ENCODE data around the gene NRSN2.

NRSN2 gene, protein sequence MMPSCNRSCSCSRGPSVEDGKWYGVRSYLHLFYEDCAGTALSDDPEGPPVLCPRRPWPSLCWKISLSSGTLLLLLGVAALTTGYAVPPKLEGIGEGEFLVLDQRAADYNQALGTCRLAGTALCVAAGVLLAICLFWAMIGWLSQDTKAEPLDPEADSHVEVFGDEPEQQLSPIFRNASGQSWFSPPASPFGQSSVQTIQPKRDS

DNA sequence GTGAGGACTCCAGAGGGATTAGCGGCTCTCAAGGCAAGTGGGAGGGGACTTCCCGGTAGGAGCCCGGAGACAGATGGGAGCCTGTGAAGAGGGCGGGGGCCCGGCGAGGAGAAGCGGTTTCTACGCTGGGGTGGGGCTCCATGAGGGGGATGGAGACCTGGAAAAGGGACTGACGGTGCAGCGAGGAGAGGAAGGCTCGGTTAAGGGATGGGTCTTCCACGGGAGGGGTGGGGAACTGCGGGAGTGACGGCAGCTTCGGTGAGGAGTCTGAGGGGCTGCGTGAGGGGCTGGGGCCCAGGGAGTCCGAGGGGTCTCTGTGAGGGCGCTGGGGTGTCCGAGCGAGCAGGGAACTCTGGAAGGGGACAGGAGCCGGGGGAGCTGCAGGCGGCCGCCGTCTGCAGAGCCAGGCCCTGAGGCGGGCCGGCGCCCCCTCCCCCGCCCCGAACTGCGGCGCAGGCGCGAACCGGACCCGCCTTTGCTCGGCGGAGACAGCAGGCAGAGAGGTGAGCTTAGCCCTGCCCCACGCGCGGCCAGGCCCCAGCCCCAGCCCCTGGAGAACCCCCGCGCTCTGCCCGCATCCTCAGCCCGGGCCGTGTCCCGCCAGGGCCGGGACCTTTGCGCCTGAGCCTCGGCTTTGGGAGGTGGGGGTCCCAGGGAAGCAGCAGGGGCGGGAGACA lies at the start of gene NRSN2:
Gene NRSN2 (plus strand): TSS at position 472 of the 677 bp plus-strand sequence. CDS start 2,533 bp downstream, outside the sequence.
- no peak for DNase-seq (ENCODE audit: extremely low read depth in 1 of 2, low read depth in 1 of 2)

DNA sequence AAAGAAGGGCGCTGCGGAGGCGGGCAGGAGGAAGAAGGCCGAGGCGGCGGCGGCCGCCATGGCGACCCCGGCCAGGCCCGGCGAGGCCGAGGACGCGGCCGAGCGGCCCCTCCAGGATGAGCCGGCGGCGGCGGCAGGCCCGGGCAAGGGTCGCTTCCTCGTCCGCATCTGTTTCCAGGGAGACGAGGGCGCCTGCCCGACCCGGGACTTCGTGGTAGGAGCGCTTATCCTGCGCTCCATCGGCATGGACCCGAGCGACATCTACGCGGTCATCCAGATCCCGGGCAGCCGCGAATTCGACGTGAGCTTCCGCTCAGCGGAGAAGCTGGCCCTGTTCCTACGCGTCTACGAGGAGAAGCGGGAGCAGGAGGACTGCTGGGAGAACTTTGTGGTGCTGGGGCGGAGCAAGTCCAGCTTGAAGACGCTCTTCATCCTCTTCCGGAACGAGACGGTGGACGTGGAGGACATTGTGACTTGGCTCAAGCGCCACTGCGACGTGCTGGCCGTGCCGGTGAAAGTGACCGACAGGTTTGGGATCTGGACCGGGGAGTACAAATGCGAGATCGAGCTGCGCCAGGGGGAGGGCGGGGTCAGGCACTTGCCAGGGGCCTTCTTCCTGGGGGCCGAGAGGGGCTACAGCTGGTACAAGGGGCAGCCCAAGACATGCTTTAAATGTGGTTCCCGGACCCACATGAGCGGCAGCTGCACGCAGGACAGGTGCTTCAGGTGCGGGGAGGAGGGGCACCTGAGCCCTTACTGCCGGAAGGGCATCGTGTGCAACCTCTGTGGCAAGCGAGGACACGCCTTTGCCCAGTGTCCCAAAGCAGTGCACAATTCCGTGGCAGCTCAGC lies 48.8 kb upstream of the NRSN2 start:
- DNase-seq (ENCODE audit: extremely low read depth in 1 of 2, low read depth in 1 of 2): peak in 1 of 2 donors; percentile 22

DNA sequence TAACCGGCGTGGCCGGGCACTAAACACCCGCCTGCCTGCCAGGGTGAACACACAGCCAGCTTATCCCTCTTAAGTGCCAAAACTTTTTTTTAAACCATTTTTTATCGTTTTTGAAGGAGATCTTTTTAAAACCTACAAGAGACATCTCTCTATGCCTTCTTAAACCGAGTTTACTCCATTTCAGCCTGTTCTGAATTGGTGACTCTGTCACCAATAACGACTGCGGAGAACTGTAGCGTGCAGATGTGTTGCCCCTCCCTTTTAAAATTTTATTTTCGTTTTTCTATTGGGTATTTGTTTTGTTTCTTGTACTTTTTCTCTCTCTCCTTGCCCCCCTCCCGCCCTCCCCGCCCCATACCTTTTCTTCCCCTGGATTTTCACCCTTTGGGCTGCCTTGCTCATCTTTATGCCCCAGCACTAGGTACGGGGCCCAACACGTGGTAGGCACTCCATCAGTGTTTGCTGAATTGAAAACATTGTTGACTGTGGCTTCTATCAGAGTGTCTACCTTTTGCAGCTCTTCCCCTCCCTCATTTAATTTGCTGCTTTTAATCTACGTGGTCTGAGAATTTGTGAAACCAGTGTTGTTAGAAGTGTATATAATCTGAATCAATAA lies 48.0 kb upstream of the NRSN2 start:
- DNase-seq (ENCODE audit: extremely low read depth in 1 of 2, low read depth in 1 of 2): no peak

DNA sequence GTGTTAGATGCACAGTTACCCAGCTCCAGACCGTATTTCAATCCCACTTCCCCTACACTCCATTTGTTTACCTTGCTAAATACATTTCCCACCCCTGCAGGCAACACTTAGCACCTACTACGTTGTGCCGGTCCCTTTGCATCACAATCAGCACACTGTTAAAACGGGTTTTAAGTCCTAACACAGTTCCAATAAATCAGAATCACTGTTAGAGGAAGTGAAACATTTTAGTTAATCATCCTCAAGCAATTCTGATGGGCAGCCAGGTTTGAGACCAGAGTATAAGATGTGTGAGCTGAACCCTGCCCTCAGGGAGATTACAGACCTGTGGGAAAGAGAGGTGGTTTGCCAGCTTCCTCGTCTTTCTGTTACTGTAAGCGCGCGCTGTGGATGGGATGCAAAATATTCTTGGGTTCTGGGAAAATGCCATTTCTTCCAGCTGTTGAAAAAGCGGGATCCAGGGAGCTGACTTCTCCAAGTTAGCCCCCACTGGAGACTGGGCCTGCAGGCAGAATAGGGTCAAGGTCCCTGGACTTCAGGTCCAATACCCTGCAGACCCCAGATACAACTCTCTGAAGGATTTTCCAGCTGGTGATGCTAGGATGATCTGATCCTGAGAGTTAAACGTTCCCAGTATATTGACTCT lies 46.4 kb upstream of the NRSN2 start:
- DNase-seq (ENCODE audit: extremely low read depth in 1 of 2, low read depth in 1 of 2): no peak

DNA sequence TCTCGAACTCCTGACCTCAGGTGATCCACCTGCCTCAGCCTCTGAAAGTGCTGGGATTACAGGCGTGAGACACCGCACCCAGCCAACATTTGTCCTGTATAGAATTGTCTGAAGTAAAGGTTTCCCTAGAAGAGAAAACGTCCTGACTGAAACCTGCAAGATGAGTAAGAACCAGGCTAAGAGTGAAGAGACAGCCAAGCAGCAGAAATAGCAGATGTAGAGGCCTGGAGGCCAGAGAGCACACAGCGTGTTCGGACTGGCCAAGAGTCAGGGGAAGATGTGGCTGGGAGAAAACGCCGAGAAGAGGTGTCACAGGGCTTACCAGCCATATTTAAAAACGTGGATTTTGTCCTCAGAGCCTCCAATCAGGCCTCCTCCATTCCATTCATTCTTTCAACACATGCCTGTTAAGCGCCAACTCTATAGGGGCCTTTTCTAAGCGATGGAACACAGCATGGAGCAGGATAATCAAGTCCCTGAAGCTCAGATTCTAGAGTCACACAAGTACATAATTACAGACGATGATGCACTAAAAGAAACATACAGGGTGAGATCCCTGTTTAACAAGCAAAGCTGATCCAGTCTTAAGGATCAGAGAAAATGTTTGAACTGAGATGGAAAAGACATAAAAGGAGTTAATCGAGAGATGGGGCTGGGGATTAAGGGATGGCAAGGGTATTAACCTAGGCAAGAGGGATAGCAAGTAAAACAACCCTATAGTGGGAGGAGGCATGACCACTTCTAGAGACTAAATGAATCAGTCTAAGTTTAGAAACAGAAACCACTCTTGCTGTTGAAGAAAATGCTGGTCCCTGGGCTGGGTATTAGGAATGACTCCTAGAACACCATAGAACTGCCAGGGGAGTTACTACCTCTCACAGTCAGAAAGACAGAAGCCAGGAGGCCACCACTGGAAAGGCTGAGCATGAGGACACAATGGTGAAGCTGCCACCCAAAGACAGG lies 44.7 kb upstream of the NRSN2 start:
- no peak for DNase-seq (ENCODE audit: extremely low read depth in 1 of 2, low read depth in 1 of 2)

DNA sequence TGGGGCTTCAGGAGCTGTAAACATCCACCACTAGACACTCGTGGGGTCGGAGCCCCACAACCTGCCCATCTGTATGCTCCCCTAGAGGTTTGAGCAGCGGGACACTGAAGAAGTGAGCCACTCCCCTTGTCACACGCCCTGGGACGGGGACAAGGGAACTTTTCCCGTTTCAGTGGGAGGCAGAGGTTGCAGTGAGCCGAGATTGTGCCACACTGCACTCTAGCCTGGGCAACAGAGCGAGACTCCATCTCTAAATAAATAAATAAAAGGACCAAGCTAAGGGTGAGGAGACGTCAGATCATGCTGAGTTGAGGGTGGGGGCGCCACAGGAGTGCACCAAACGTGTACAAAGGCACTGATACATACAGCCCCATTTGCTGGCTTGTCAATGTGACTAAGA lies 41.2 kb upstream of the NRSN2 start:
- DNase-seq (ENCODE audit: extremely low read depth in 1 of 2, low read depth in 1 of 2): no peak

DNA sequence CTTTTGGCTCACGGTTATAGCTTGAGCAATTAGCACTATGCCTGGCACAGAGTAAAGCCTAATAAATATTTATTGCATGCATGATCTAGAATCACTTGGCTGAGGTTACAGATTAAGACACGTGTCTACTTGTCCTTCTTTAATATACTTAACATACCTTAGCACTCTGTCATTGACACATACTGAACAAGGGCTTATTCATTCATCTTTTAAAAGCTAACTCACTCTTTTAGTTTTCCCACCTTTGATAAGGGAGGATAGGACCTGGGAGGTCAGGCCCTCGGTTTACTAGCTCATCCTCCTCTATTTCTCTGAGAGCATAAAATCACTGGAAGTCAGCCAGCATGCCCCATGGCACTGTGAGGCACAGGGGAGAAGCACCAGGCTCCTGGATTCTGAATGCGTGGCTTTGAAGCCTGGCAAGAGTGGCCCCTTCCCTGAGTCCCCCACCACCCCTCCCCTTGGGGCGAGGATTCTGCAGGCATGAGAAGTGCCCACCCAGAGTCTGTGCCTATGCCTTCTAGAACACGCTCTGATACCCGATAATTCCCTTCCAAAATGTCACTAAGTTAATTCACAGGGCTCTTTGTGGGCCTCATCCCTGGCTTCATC lies 38.4 kb upstream of the NRSN2 start:
- DNase-seq (ENCODE audit: extremely low read depth in 1 of 2, low read depth in 1 of 2): no peak

DNA sequence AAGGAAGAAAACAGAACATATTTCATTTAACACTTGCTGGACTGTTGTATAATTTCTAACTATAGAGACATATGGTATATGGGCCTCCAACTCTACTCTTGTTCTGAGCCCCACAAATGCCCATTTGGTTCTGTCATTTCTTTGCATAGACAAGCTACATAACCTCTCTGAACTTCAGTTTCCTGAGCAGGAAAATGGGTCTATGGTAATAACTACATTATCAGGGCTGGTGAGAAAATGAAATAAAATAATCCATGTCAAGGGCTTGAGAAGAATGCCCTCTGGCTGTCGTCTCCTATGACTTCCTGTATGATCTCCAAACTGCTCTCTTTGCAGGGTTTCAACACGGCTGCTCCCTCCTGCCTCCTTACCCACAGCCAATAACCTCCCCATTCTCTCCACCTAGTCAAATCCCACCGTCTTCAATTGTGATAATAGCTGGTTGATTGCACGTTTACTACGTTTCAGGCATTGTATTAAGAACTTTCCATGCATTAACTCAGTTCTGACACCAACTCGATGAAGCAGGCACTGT lies 37.5 kb upstream of the NRSN2 start:
- no peak for DNase-seq (ENCODE audit: extremely low read depth in 1 of 2, low read depth in 1 of 2)

DNA sequence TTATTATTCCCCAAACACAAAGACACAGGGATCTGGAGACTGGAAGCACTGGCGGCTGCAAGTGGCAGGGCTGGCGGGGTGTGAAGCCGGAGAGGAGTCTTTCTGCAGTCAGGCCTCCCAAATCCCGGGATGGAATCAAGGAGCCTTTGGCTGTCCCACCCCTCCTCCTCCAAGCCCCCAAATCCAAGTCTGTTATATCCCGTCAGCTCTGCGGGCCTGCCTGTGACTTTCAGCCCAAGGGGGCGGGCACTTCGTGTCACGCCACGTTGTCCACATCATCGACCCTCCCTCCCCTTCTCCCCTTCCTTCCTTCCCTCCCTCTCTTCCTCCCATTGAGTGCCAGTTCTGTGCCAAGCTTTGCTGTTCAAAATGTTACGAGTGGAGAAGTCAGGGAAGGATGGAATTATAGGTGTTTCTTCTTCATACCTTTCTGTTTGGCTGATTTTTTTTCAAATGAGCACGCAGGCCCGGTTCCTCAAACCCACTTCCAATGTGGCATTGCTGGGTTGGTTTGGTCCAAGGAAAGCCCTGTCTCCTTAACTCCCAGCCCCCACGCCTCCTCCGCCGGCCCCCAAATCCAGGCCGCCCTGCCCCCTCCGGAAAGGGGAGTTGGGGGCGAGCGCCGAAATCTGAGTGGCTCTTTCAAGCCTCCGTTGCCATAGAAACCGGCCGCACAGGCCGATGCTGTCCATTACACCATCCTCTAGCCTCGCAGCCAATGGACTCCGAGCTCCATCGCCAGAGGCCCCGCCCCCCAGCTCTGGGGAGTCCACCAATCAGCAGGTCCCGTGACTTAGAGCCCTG lies 36.9 kb upstream of the NRSN2 start:
- peak in 1 of 2 donors; percentile 59 for DNase-seq (ENCODE audit: extremely low read depth in 1 of 2, low read depth in 1 of 2)

DNA sequence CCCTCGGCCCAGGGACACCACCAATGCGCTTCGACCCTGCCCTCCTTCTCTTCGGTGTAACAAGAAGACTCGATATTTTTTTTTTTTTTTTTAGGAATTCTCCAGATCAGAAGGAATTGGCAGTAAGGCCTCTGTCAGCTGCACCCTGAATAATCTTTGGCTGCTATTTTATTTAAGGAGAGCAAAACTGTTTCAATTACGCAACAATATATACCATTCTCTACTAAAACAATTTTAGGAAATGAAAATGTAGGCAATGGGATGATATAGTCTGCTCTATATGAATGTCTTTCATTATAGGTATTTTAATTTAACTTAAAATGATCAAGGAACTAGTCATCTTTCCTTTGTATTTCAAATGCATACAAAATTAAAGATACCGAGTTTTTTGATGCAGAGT lies 36.3 kb upstream of the NRSN2 start:
- no peak for DNase-seq (ENCODE audit: extremely low read depth in 1 of 2, low read depth in 1 of 2)

DNA sequence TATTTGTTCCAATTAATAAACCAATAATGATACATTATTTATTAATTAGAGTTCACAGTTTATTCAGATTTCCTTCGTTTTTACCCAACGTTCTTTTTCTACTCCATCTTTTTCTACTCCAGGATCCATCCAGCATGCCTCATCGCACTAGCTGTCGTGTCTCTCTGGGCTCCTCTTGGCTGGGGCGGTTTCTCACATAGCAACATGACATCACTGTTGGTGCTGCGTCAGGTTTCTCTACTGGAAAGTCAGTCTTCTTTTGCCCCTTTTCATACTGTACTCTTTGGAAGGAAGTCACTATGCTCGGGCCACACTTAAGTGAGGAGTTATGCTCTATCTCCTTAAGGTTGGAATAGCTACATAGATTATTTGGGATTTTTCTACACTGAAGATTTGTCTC lies 35.3 kb upstream of the NRSN2 start:
- DNase-seq (ENCODE audit: extremely low read depth in 1 of 2, low read depth in 1 of 2): no peak

DNA sequence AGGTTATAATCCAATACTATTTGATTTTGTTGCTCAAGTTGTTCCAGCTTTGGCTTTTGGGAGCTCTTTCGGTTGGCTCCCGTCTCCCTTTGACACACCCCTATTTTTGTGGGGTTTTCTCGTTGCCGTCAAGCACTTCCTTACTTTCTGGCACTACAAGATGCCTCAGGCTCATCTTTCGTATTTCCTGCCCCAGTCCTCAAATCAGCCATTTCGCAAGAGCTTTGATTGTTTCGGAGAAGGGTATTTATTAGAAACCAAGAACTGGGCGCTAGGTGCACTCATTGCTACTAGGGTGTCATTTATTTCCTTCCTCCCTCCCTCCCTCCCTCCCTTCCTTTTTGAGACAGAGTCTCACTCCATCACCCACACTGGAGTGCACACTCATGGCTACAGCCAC lies 34.8 kb upstream of the NRSN2 start:
- DNase-seq (ENCODE audit: extremely low read depth in 1 of 2, low read depth in 1 of 2): no peak

DNA sequence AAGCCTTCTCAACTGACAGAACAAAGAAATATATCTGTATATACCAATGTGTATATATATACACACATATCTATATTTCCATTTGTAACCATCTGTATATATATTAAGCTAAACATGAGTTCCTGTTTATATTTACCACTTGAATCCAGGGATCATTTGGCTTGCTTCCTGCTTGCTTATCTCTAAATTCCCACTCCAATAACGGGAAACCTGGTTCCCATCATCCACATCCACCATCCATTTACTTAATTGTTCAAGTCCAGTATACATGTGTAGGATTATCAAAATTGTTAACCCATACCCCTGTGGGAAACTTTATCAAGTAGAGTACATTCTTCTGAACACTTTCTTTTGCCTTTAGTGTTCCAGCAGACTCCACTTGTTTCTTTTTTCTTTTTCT lies 34.0 kb upstream of the NRSN2 start:
- no peak for DNase-seq (ENCODE audit: extremely low read depth in 1 of 2, low read depth in 1 of 2)

DNA sequence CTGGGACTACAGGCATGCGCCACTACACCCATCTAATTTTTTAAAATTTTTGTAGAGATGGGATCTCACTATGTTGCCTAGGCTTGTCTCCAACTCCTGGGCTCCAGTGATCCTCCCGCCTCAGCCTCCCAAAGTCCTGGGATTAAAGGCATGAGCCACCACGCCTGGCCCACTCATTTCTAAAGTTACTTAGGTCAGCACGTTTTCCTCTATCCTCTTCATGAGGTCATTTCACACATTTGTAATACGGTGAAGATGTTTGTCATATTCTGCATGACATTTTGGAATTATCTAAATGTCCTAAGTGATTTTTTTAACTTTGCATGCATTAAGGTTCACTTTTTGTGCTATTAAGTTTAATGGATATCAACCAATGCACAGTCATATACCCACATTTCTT lies 33.5 kb upstream of the NRSN2 start:
- no peak for DNase-seq (ENCODE audit: extremely low read depth in 1 of 2, low read depth in 1 of 2)

DNA sequence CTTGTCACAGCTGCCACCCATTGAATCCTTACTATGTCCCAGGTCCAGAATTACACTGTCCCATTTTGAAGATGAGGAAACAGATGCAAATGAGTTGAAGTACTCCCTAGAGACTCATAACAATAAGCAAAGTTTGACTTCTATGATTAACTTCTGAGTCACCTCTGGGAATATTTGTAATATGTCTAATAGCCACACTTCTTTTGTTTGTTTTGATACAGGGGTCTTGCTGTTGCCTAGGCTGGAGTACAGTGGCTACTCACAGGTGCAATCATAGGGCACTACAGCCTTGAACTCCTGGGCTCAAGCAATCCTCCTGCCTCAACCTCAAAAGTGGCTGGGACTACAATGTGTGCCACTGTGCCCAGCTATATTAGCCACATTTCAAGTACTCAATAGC lies 33.0 kb upstream of the NRSN2 start:
- no peak for DNase-seq (ENCODE audit: extremely low read depth in 1 of 2, low read depth in 1 of 2)

DNA sequence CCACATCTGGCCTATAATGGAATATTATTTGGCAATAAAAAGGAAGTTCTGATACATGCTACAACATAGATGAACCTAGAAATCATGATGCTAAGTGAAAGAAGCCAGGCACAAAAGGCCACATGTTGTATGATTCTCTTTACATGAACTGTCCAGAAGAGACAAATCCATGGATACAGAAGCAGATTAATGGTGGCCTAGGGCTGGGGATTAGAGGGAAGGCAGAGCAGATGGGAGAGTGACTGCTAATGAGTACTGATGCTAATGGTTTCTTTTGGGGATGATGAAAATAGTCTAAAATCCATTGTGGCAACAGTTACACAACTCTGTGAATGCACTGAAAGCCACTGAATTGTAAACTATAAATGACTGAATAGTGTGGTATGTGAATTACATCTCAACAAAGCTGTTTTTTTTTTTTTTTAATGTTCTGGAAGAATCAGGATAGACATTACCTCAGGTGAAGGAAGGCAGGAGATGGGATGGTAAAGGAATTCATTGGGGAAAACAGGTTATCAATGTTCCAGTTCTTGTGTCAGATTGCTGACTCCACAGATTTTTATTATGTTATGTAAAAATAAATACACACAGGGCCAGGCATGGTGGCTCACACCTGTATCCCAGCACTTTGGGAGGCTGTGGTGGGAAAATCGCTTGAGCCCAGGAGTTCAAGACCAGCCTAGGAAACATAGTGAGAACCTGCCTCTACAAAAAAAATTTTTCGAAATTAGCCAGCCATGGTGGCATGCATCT lies 30.4 kb upstream of the NRSN2 start:
- no peak for DNase-seq (ENCODE audit: extremely low read depth in 1 of 2, low read depth in 1 of 2)

DNA sequence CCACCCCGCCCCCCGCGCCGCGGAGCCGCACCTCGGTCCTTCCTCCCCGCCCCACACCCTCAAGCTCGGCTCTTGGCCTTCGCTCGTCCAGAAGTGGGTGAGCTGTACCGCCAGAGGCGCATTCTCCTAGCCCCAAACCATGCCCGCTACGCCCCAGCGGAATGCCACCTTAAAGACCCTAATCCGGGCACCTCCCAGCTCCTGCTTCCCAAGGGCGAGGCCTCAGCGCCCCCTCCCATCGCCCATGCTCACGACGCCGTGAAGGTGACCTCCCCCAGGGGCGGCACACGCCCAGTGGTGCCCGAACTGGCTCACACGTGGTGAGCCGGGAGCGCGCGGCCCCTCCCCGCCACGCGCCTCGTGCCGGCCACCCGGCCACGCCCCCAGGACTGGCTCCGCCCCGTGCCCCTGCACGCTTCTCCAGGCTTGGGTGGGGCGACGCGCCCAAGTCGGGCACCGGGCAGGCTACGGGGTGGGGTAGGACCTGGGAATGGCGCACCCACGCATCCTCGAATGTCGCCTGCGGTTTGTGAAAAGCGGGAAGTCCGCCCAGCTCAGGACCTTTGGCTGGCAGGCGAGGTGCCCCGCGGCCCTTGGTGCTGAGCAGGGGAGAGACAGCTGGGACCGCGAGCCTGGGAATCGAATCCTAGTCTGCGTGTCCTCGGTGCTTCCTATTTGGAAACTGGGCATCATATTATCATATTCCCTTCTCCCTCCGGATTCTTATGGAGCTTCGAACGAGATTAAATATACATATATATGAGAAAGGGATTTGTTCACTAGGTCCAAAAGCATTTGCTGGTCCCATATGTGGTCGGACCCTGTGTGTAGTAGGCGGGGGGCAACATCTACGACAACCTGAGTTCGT lies 22.5 kb upstream of the NRSN2 start:
- peak; percentile 70 to 86 for DNase-seq (ENCODE audit: extremely low read depth in 1 of 2, low read depth in 1 of 2)
